Neural progenitor cell (in vitro differentiated cells): ENCODE data around the gene RBM14. TPM values are rescaled to one million over a fixed set of nuclear protein-coding genes. Genes with fewer than 3 reads are reported as not detected.
A peak's percentile ranks its signal among the peaks of the same experiment; 100 is the strongest.
"Not testable (repeated sequence)": the region's sequence is repeated elsewhere in the genome, so short reads cannot be mapped to it uniquely, and the experiment has no call there.

Source experiments
- DNase-seq: peaks from one replicate; pipeline ENCODE4 v3.0.0-alpha.2; 2016; ENCODE audit warnings: low spot score
- H2AFZ ChIP-seq: fragments of 200-600 bp; sonication (generic); replicated peaks from 2 replicates; pipeline ENCODE4 v1.6.1; 2016; ENCODE audit warnings: antibody characterized with exemption
- H3F3A ChIP-seq: fragments of 200-600 bp; sonication (generic); 2 replicates; pipeline ENCODE4 v1.6.1; 2016; ENCODE audit warnings: antibody characterized with exemption, low read depth
- H3K27ac ChIP-seq: fragments of 200-600 bp; sonication (generic); 2 replicates; pipeline ENCODE4 v1.5.1; 2016; ENCODE audit warnings: mild to moderate bottlenecking
- H3K27me3 ChIP-seq: fragments of 200-600 bp; sonication (generic); 2 replicates; pipeline ENCODE4 v1.6.1; 2016; ENCODE audit warnings: mild to moderate bottlenecking, moderate library complexity
- H3K36me3 ChIP-seq: fragments of 200-600 bp; sonication (generic); 2 replicates; pipeline ENCODE4 v1.5.1; 2016
- H3K4me1 ChIP-seq: fragments of 200-600 bp; sonication (generic); 2 replicates; pipeline ENCODE4 v1.6.1; 2016; ENCODE audit warnings: mixed run types
- H3K4me2 ChIP-seq: fragments of 200-600 bp; sonication (generic); 2 replicates; pipeline ENCODE4 v1.6.1; 2016
- H3K4me3 ChIP-seq: fragments of 200-600 bp; sonication (generic); 2 replicates; pipeline ENCODE4 v1.5.1; 2016
- H3K79me2 ChIP-seq: fragments of 200-600 bp; sonication (generic); 2 replicates; pipeline ENCODE4 v1.6.1; 2016; ENCODE audit warnings: low read depth
- H3K9ac ChIP-seq: fragments of 200-600 bp; sonication (generic); 2 replicates; pipeline ENCODE4 v1.6.1; 2016
- H3K9me3 ChIP-seq: fragments of 200-600 bp; sonication (generic); 2 replicates; pipeline ENCODE4 v1.5.1; 2016; ENCODE audit warnings: low read depth
- H4K20me1 ChIP-seq: fragments of 200-600 bp; sonication (generic); 2 replicates; pipeline ENCODE4 v1.6.1; 2016; ENCODE audit warnings: low read depth
- H3K27ac Mint-ChIP-seq: 3 replicates; pipeline ENCODE4 v1.8.0; 2021; ENCODE audit warnings: mixed read lengths
- H3K27me3 Mint-ChIP-seq: 2 replicates; pipeline ENCODE4 v1.8.0; 2022; ENCODE audit warnings: low read depth, mild to moderate bottlenecking, inconsistent platforms, moderate library complexity, mixed read lengths; ENCODE audit not compliant: insufficient read depth
- H3K36me3 Mint-ChIP-seq: 3 replicates; pipeline ENCODE4 v1.8.0; 2021; ENCODE audit warnings: mixed read lengths
- H3K4me1 Mint-ChIP-seq: 3 replicates; pipeline ENCODE4 v1.8.0; 2021; ENCODE audit warnings: mixed read lengths
- H3K4me3 Mint-ChIP-seq: 3 replicates; pipeline ENCODE4 v1.8.0; 2021; ENCODE audit warnings: mild to moderate bottlenecking, moderate library complexity, mixed read lengths
- H3K9me3 Mint-ChIP-seq: 3 replicates; pipeline ENCODE4 v1.8.0; 2020; ENCODE audit warnings: mixed read lengths
- EZH2 ChIP-seq: fragments of 200-600 bp; sonication (generic); IDR thresholded peaks from 2 replicates; pipeline ENCODE4 v1.6.1; 2017; ENCODE audit warnings: antibody characterized with exemption, mild to moderate bottlenecking, moderate library complexity
- EZH2phosphoT487 ChIP-seq: fragments of 200-600 bp; sonication (generic); IDR thresholded peaks from 2 replicates; pipeline ENCODE4 v1.6.1; 2017; ENCODE audit warnings: antibody characterized with exemption
- total RNA-seq: library from RNA; depleted of rRNA; stranded (reverse); fragments of >200 nt; gene quantifications from 2 replicates; pipeline ENCODE4 v1.2.3, GENCODE V29; 2015; ENCODE audit warnings: low replicate concordance
- TF ChIP-seq, protein P1 (sequence below): fragments of 200-600 bp; sonication (generic); IDR thresholded peaks from 2 replicates; pipeline ENCODE4 v1.5.1; 2017; ENCODE audit warnings: antibody characterized with exemption, mild to moderate bottlenecking

RBM14 gene
- total RNA-seq, 1 donor from 2014 or later: 38.2 TPM

- Histone ChIP-seq H3K79me2 (peaks cover 95% of the 10 kb centered on the region), H3K4me1 (peaks cover 53% of the 10 kb centered on the region), H3K4me2 (peak overlapping the region; percentile 84), H3K36me3 (peaks cover 25% of the 10 kb centered on the region), H2AFZ (no peak overlapping the region), H3K9me3 (no peaks in the 10 kb centered on the region), H3K27me3 (no peaks in the 10 kb centered on the region), H3F3A (peaks cover 55% of the 10 kb centered on the region), H4K20me1 (peaks cover 55% of the 10 kb centered on the region), H3K9ac (peak overlapping the region; percentile 92), H3K27ac (peak overlapping the region; percentile 95), H3K4me3 (peak overlapping the region; percentile 77)
- Mint-ChIP-seq H3K4me1 (peaks cover 68% of the 10 kb centered on the region), H3K36me3 (peaks cover 40% of the 10 kb centered on the region), H3K27ac (peak overlapping the region; percentile 99), H3K27me3 (peaks cover 14% of the 10 kb centered on the region), H3K9me3 (no peaks in the 10 kb centered on the region), H3K4me3 (peak overlapping the region; percentile 100)
- no peak for TF ChIP-seq EZH2phosphoT487
- TF ChIP-seq, protein P1, sequence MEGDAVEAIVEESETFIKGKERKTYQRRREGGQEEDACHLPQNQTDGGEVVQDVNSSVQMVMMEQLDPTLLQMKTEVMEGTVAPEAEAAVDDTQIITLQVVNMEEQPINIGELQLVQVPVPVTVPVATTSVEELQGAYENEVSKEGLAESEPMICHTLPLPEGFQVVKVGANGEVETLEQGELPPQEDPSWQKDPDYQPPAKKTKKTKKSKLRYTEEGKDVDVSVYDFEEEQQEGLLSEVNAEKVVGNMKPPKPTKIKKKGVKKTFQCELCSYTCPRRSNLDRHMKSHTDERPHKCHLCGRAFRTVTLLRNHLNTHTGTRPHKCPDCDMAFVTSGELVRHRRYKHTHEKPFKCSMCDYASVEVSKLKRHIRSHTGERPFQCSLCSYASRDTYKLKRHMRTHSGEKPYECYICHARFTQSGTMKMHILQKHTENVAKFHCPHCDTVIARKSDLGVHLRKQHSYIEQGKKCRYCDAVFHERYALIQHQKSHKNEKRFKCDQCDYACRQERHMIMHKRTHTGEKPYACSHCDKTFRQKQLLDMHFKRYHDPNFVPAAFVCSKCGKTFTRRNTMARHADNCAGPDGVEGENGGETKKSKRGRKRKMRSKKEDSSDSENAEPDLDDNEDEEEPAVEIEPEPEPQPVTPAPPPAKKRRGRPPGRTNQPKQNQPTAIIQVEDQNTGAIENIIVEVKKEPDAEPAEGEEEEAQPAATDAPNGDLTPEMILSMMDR: no peak
- TF ChIP-seq EZH2: no peak
- DNase-seq: no peak
Measured at GRCh38 chr11:66639066-66639813, 22.8 kb downstream of the RBM14 start.

DNA sequence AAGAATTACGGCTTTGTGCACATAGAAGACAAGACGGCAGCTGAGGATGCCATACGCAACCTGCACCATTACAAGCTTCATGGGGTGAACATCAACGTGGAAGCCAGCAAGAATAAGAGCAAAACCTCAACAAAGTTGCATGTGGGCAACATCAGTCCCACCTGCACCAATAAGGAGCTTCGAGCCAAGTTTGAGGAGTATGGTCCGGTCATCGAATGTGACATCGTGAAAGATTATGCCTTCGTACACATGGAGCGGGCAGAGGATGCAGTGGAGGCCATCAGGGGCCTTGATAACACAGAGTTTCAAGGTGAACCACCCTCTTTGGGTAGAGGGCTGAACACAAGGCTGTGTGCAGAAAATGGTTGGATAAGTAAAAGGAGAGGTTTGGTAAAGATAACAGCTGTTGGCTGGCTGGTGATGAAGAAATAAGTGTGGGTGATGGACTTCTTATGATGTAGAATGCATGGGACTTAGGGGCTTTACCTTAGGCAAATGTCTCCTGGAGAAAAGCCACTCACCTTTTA is 23.4 kb downstream of the RBM14 start:
- peaks cover 61% of the 10 kb centered on the region for H4K20me1 ChIP-seq
- H3K4me1 ChIP-seq: peaks cover 53% of the 10 kb centered on the region
- H3K4me3 ChIP-seq: peak overlapping the region; percentile 77
- Mint-ChIP-seq H3K4me3 (peak overlapping the region; percentile 100), H3K27ac (peak overlapping the region; percentile 99), H3K27me3 (peaks cover 11% of the 10 kb centered on the region), H3K36me3 (peaks cover 40% of the 10 kb centered on the region), H3K4me1 (peaks cover 70% of the 10 kb centered on the region)
- peak overlapping the region; percentile 84 for H3K4me2 ChIP-seq
- peaks cover 54% of the 10 kb centered on the region for H3F3A ChIP-seq
- not testable (repeated sequence) for H2AFZ ChIP-seq, H3K27ac ChIP-seq, H3K9me3 Mint-ChIP-seq, DNase-seq, H3K9me3 ChIP-seq, H3K27me3 ChIP-seq
- H3K9ac ChIP-seq: peak overlapping the region; percentile 46
- H3K79me2 ChIP-seq: peaks cover 95% of the 10 kb centered on the region
- H3K36me3 ChIP-seq: peaks cover 29% of the 10 kb centered on the region

DNA sequence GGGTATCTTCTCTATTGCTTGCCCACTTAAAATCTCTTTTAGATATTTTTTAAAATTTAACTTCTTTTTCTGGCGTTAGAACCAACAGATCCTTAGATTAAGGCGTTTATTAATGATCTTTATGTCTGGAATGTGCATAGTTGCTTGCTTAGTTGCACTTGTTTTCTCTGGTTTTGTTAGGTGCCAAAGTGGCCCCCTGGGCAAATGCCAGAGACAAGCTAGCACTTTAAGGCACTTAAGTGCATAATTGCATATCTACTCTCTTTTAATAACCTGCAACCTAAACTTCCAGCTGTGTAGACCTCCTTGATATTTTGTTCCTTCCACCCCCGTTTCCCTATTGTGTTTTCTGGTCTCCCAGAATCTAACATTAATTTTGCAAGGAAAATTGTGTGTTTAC is 25.4 kb downstream of the RBM14 start:
- no peaks in the 10 kb centered on the region for H3K9me3 ChIP-seq
- H3K27ac ChIP-seq: no peak overlapping the region
- peaks cover 29% of the 10 kb centered on the region for H3K36me3 ChIP-seq
- no peak overlapping the region for H2AFZ ChIP-seq
- H3K4me2 ChIP-seq: peak overlapping the region; percentile 84
- H3K4me1 Mint-ChIP-seq: peaks cover 70% of the 10 kb centered on the region
- no peaks in the 10 kb centered on the region for H3K9me3 Mint-ChIP-seq
- H3K27me3 Mint-ChIP-seq: peaks cover 13% of the 10 kb centered on the region
- H3K4me3 Mint-ChIP-seq: peak overlapping the region; percentile 65
- peaks cover 53% of the 10 kb centered on the region for H3K4me1 ChIP-seq
- no peak for TF ChIP-seq EZH2phosphoT487
- TF ChIP-seq, protein P1: no peak
- H3K27me3 ChIP-seq: no peaks in the 10 kb centered on the region
- peaks cover 95% of the 10 kb centered on the region for H3K79me2 ChIP-seq
- peaks cover 58% of the 10 kb centered on the region for H3K36me3 Mint-ChIP-seq
- H3K4me3 ChIP-seq: peak overlapping the region; percentile 77
- H3K27ac Mint-ChIP-seq: no peak overlapping the region
- peaks cover 47% of the 10 kb centered on the region for H3F3A ChIP-seq
- H4K20me1 ChIP-seq: peaks cover 81% of the 10 kb centered on the region
- H3K9ac ChIP-seq: peak overlapping the region; percentile 46
- no peak for DNase-seq
